Uterus (tissue), 2 donors: Measurements from ENCODE around the gene RAE1.

Source experiments
- POLR2A ChIP-seq, 2 donors: fragments of 450-650 bp; IDR thresholded peaks; one replicate each; pipeline ENCODE4 v1.6.1; 2016; ENCODE audit warnings: antibody characterized with exemption in 2 of 2, mild to moderate bottlenecking in 1 of 2, moderate library complexity in 1 of 2
- TF ChIP-seq, protein P1 (sequence below), 4 experiments: fragments of 200-600 bp in 2 of 4; fragments of 450-650 bp in 2 of 4; sonication (generic) in 2 of 4; IDR thresholded peaks; one replicate each; pipeline ENCODE4 v1.5.1; 2016 to 2019; ENCODE audit warnings: antibody characterized with exemption in 4 of 4, mild to moderate bottlenecking in 2 of 4, moderate library complexity in 1 of 4

DNA sequence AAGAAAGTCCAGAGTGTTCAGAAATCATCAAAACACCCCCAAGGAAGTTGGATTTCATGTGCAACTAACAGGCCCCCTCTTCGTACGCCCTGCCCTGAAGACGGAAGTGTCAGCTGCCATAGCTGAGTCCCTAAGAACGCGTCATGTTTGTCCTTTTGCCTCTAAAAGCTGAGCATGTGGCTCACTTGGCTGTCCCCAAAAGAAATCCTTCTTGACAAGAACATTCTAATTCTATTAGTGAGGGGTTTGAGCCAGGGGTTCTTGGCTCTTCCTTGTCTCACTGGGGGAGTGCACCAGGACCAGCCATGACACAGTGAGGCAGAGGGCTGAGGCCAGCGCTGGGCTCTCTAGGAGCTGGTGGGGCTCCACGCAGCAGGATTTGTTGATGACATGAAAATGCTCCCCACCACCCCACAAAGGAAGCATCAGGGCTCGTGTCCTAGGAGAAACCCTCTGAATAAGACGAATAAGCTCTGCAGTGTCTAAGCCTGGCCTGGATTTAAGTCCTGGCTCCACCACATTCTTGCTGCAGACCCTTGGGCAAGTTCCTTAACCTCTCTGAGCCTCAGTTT lies 41.4 kb upstream of the RAE1 start:
- TF ChIP-seq POLR2A (IDR thresholded peaks at IDR 0.05): no peak
- TF ChIP-seq, protein P1, sequence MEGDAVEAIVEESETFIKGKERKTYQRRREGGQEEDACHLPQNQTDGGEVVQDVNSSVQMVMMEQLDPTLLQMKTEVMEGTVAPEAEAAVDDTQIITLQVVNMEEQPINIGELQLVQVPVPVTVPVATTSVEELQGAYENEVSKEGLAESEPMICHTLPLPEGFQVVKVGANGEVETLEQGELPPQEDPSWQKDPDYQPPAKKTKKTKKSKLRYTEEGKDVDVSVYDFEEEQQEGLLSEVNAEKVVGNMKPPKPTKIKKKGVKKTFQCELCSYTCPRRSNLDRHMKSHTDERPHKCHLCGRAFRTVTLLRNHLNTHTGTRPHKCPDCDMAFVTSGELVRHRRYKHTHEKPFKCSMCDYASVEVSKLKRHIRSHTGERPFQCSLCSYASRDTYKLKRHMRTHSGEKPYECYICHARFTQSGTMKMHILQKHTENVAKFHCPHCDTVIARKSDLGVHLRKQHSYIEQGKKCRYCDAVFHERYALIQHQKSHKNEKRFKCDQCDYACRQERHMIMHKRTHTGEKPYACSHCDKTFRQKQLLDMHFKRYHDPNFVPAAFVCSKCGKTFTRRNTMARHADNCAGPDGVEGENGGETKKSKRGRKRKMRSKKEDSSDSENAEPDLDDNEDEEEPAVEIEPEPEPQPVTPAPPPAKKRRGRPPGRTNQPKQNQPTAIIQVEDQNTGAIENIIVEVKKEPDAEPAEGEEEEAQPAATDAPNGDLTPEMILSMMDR (IDR thresholded peaks at IDR 0.05): no peak
